Uterus (tissue), 4 donors: Measurements from ENCODE around the gene SMIM38. TPM values are rescaled to one million over a fixed set of nuclear protein-coding genes. Genes with fewer than 3 reads are reported as not detected.
"Not testable (repeated sequence)": the region's sequence is repeated elsewhere in the genome, so short reads cannot be mapped to it uniquely, and the experiment has no call there.

Experiments used
- DNase-seq, 2 donors: peaks; one replicate each; pipeline ENCODE4 v3.0.0-alpha.2; 2019 to 2020
- H3K27ac ChIP-seq, 2 donors: fragments of 200-600 bp; sonication (generic); 1 replicate in 1 of 2; 2 replicates in 1 of 2; pipeline ENCODE4 v1.5.1; 2016 to 2018
- H3K27me3 ChIP-seq, 2 donors: fragments of 200-600 bp; sonication (generic); one replicate each; pipeline ENCODE4 v1.5.1; 2018 to 2019; ENCODE audit warnings: control low read depth in 1 of 2
- H3K36me3 ChIP-seq, 2 donors: fragments of 200-600 bp; sonication (generic); one replicate each; pipeline ENCODE4 v1.5.1; 2019; ENCODE audit warnings: control low read depth in 1 of 2
- H3K4me1 ChIP-seq, 2 donors: fragments of 200-600 bp; sonication (generic); one replicate each; pipeline ENCODE4 v1.5.1; 2018 to 2019; ENCODE audit warnings: control low read depth in 1 of 2
- H3K4me3 ChIP-seq, 2 donors: fragments of 200-600 bp; sonication (generic); 1 replicate in 1 of 2; 2 replicates in 1 of 2; pipeline ENCODE4 v1.5.1; 2018 to 2019; ENCODE audit warnings: mild to moderate bottlenecking in 1 of 2
- H3K9me3 ChIP-seq, 2 donors: fragments of 200-600 bp; sonication (generic); one replicate each; pipeline ENCODE4 v1.5.1; 2019; ENCODE audit warnings: control low read depth in 1 of 2
- CTCF ChIP-seq, 4 experiments: fragments of 200-600 bp in 2 of 4; fragments of 450-650 bp in 2 of 4; sonication (generic) in 2 of 4; IDR thresholded peaks; one replicate each; pipeline ENCODE4 v1.5.1; 2016 to 2019; ENCODE audit warnings: antibody characterized with exemption in 4 of 4, mild to moderate bottlenecking in 2 of 4, moderate library complexity in 1 of 4
- POLR2A ChIP-seq, 2 donors: fragments of 450-650 bp; IDR thresholded peaks; one replicate each; pipeline ENCODE4 v1.6.1; 2016; ENCODE audit warnings: antibody characterized with exemption in 2 of 2, mild to moderate bottlenecking in 1 of 2, moderate library complexity in 1 of 2
- intact Hi-C: fragments of 100-400 bp; cut with DNase I; formaldehyde crosslinking; loops from one replicate; pipeline ENCODE4 v1.15.1; 2023; ENCODE audit warnings: low total_unique reads
- total RNA-seq, 4 donors: library from RNA; depleted of rRNA in 3 of 4; stranded (reverse); fragments of >200 nt in 3 of 4; gene quantifications; one replicate each; pipeline versions ENCODE4 v1.1.0 to v1.2.4, GENCODE V29; 2014 to 2023
- donor health status: DM: yes; HTN: yes; CAD: no.

The SMIM38 gene
- total RNA-seq, 4 donors from 2014 or later = 0.29 to 7.5 (median 1.7) TPM

DNA sequence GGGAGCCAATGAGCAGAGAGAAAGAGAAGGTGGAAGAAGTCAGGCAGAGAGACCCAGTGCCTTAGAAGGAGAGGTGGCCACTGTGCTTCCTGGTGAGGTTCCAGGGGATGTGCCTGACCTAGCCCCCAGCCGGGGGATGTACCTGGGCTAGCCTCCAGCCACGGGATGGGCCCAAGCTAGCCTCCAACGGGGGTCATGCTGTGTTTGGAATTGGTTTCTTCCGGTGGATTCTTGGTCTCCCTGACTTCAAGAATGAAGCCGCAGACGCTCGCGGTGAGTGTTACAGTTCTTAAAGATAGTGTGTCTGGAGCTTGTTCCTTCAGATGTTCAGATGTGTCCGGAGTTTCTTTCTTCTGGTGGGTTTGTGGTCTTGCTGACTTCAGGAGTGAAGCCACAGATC lies 6.9 kb upstream of the SMIM38 start:
- intact Hi-C loops = no loop called here
- H3K4me3 ChIP-seq = no peak overlapping the region
- H3K9me3 ChIP-seq = peaks cover 0 to 18% of the 10 kb centered on the region in 2 donors
- no peaks in the 10 kb centered on the region for H3K27me3 ChIP-seq
- no peak for DNase-seq
- TF ChIP-seq POLR2A (IDR thresholded peaks at IDR 0.05) (no peak), CTCF (IDR thresholded peaks at IDR 0.05) (no peak)
- no peaks in the 10 kb centered on the region for H3K4me1 ChIP-seq
- no peaks in the 10 kb centered on the region for H3K36me3 ChIP-seq
- no peak overlapping the region for H3K27ac ChIP-seq

GRCh38 chr11:69149338-69150045 lies 6.2 kb upstream of the SMIM38 start:
- H3K4me1 ChIP-seq, H3K27me3 ChIP-seq, H3K36me3 ChIP-seq, H3K27ac ChIP-seq, H3K4me3 ChIP-seq, intact Hi-C loops, DNase-seq: not testable (repeated sequence)
- H3K9me3 ChIP-seq = peaks cover 0 to 18% of the 10 kb centered on the region in 2 donors

DNA sequence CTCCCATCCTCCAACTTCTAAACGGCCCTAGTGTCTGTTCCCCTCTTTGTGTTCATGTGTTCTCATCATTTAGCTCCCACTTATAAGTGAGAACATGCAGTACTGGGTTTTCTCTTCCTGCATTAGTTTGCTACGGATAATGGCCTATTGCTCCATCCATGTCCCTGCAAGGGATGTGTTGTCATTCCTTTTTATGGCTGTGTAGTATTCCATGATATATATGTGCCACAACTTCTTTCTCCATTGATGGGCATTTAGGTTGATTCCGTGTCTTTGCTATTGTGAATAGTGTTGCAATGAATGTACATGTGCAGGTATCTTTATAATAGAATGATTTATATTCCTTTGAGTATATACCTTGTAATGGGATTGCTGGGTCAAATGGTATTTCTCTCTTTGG lies 5.6 kb upstream of the SMIM38 start:
- TF ChIP-seq CTCF (IDR thresholded peaks at IDR 0.05) (no peak), POLR2A (IDR thresholded peaks at IDR 0.05) (no peak)
- Histone ChIP-seq H3K36me3 (no peaks in the 10 kb centered on the region), H3K27me3 (no peaks in the 10 kb centered on the region)

GRCh38 chr11:69151836-69152235 lies 3.9 kb upstream of the SMIM38 start:
- no peaks in the 10 kb centered on the region for H3K36me3 ChIP-seq
- no peak for DNase-seq
- TF ChIP-seq POLR2A (IDR thresholded peaks at IDR 0.05) (no peak), CTCF (IDR thresholded peaks at IDR 0.05) (no peak)
- H3K4me3 ChIP-seq = no peak overlapping the region
- peaks cover 0 to 7% of the 10 kb centered on the region in 2 donors for H3K9me3 ChIP-seq
- no peaks in the 10 kb centered on the region for H3K27me3 ChIP-seq
- intact Hi-C loops = no loop called here
- H3K4me1 ChIP-seq = peaks cover 0 to 2% of the 10 kb centered on the region in 2 donors
- H3K27ac ChIP-seq = no peak overlapping the region

More for the DNA sequence above, 5.6 kb upstream of the SMIM38 start:
- Histone ChIP-seq H3K4me1 (no peaks in the 10 kb centered on the region), H3K9me3 (peaks cover 0 to 18% of the 10 kb centered on the region in 2 donors), H3K27ac (no peak overlapping the region), H3K4me3 (no peak overlapping the region)
- DNase-seq = no peak
- intact Hi-C loops = no loop called here

DNA sequence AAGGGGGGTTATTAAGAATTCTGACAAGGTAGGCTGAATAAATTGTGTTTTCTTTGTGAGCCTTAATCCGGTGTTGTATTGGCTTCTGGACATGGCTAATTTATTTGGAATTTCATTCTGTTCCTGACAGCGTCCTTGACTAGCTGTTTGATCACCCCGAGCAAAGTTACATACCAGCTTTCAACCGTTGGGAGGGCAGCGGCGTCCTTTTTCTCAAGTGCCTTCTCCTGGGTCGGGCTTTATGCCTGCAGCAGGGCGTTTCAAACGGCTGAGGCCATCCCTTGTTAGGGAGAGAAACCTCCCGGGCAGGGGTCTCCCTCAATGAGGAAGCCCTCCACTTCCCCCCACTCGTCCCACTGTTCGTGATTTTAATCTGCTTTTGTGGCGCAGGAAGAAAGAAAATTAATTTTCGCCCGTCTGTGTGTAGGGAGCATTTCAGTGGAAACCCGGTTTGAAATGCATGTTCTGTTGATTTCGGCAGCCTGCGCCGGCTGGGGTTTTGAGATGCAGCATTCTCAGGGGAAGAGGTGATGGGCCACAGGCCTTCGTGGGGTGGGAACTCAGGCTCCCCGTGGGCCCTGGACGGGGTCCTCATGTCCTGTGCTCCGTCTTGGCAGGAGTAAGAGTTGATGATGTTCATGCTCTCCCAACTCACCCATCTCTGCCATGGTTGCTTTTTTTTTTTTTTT lies 2.9 kb upstream of the SMIM38 start:
- no peaks in the 10 kb centered on the region for H3K36me3 ChIP-seq
- H3K27me3 ChIP-seq = no peaks in the 10 kb centered on the region
- no peak for DNase-seq
- peaks cover 0 to 4% of the 10 kb centered on the region in 2 donors for H3K9me3 ChIP-seq
- no peak for TF ChIP-seq POLR2A (IDR thresholded peaks at IDR 0.05)
- intact Hi-C loops = no loop called here
- peak overlapping the region in 1 of 2 donors; percentile 15 for H3K27ac ChIP-seq
- H3K4me3 ChIP-seq = no peak overlapping the region
- H3K4me1 ChIP-seq = peaks cover 0 to 7% of the 10 kb centered on the region in 2 donors

DNA sequence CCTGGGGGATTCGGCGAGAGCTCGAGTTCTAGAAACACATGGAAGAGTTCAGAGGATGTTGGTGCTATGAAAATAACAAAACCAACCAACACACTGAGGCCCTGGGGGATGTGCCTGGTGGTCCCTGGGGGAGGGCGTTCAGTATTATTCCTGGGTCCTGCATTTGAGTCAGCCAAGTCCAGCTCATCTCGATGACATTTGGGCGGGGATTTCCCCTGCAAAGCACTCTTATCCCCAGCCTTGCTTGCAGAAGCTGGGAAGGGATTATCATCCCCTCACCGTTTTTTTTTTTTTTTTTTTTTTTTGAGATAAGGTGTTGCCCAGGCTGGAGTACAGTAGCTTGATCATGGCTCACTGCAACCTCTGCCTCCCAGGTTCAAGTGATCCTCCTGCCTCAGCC lies 2.1 kb upstream of the SMIM38 start:
- intact Hi-C loops = no loop called here
- TF ChIP-seq POLR2A (IDR thresholded peaks at IDR 0.05) (no peak), CTCF (IDR thresholded peaks at IDR 0.05) (no peak)
- H3K27me3 ChIP-seq = no peaks in the 10 kb centered on the region
- H3K4me1 ChIP-seq = peaks cover 0 to 7% of the 10 kb centered on the region in 2 donors
- no peaks in the 10 kb centered on the region for H3K9me3 ChIP-seq
- H3K27ac ChIP-seq = peak overlapping the region in 1 of 2 donors; percentile 15
- H3K4me3 ChIP-seq = no peak overlapping the region
- no peaks in the 10 kb centered on the region for H3K36me3 ChIP-seq
- no peak for DNase-seq
